Kidney glomerular epithelial cell (primary cell): ENCODE results near the gene IFI27L2.
A peak's percentile ranks its signal among the peaks of the same experiment; 100 is the strongest.

Source experiments
- DNase-seq: peaks from one replicate; lab custom pipeline; 2025; lab: John Stamatoyannopoulos, UW

IFI27L2 gene

GRCh38 chr14:94123296-94123695, 6.1 kb downstream of the IFI27L2 start:
- DNase-seq: no peak

GRCh38 chr14:94122438-94122837, 7.0 kb downstream of the IFI27L2 start:
- DNase-seq: no peak

- no peak for DNase-seq
These were observed 7.9 kb downstream of the IFI27L2 start for GRCh38 chr14:94121485-94121884.

- no peak for DNase-seq
These were observed 8.6 kb downstream of the IFI27L2 start for GRCh38 chr14:94120667-94121340.

- no peak for DNase-seq
These were observed 10.3 kb downstream of the IFI27L2 start for GRCh38 chr14:94119071-94119470.

GRCh38 chr14:94117856-94118255, 11.5 kb downstream of the IFI27L2 start:
- DNase-seq: no peak

GRCh38 chr14:94116701-94117100, 12.7 kb downstream of the IFI27L2 start:
- DNase-seq: no peak

GRCh38 chr14:94115631-94116030, 13.8 kb downstream of the IFI27L2 start:
- DNase-seq: no peak

GRCh38 chr14:94115058-94115591, 14.3 kb downstream of the IFI27L2 start:
- no peak for DNase-seq

- DNase-seq: no peak
These were observed 14.8 kb downstream of the IFI27L2 start for GRCh38 chr14:94114589-94115057.

- peak; percentile 15 for DNase-seq
These were observed 15.4 kb downstream of the IFI27L2 start for GRCh38 chr14:94113908-94114588.

GRCh38 chr14:94113490-94113889, 15.9 kb downstream of the IFI27L2 start:
- DNase-seq: no peak

GRCh38 chr14:94113073-94113472, 16.3 kb downstream of the IFI27L2 start:
- no peak for DNase-seq

GRCh38 chr14:94112513-94113063, 16.8 kb downstream of the IFI27L2 start:
- no peak for DNase-seq

- no peak for DNase-seq
These were observed 17.9 kb downstream of the IFI27L2 start for GRCh38 chr14:94111276-94112095.

GRCh38 chr14:94110552-94111181, 18.7 kb downstream of the IFI27L2 start, which contains the start of gene IFI27:
IFI27 (plus strand) TSS chr14:94110736.
- DNase-seq: no peak

- no peak for DNase-seq
These were observed 19.5 kb downstream of the IFI27L2 start for GRCh38 chr14:94109915-94110250.

- DNase-seq: no peak
These were observed 24.7 kb downstream of the IFI27L2 start for GRCh38 chr14:94104731-94105130.

GRCh38 chr14:94103554-94104150, 25.8 kb downstream of the IFI27L2 start:
- DNase-seq: no peak

- DNase-seq: no peak
These were observed 26.5 kb downstream of the IFI27L2 start for GRCh38 chr14:94102768-94103482.

GRCh38 chr14:94101748-94102147, 27.7 kb downstream of the IFI27L2 start:
- DNase-seq: no peak
